Neural crest cell (in vitro differentiated cells): ENCODE results near the gene SAMD10. TPM values are rescaled to one million over a fixed set of nuclear protein-coding genes. Genes with fewer than 3 reads are reported as not detected.
A peak's percentile ranks its signal among the peaks of the same experiment; 100 is the strongest.

Experiments
- DNase-seq: peaks from one replicate; pipeline ENCODE4 v3.0.0; 2021; ENCODE audit warnings: low read depth, mixed read lengths, low spot score
- H3K27ac Mint-ChIP-seq: one replicate; pipeline ENCODE4 v1.8.0; 2021; ENCODE audit warnings: mild to moderate bottlenecking, mixed read lengths; ENCODE audit not compliant: unreplicated experiment
- H3K27me3 Mint-ChIP-seq: 2 replicates; pipeline ENCODE4 v1.8.0; 2021; ENCODE audit warnings: low read depth, mild to moderate bottlenecking, mixed read lengths
- H3K36me3 Mint-ChIP-seq: 2 replicates; pipeline ENCODE4 v1.8.0; 2021; ENCODE audit warnings: low read depth, mild to moderate bottlenecking, mixed read lengths
- H3K4me1 Mint-ChIP-seq: 2 replicates; pipeline ENCODE4 v1.8.0; 2021; ENCODE audit warnings: mixed read lengths
- H3K4me3 Mint-ChIP-seq: one replicate; pipeline ENCODE4 v1.8.0; 2021; ENCODE audit warnings: mild to moderate bottlenecking, mixed read lengths
- H3K9me3 Mint-ChIP-seq: 2 replicates; pipeline ENCODE4 v1.8.0; 2021; ENCODE audit warnings: mixed read lengths
- CTCF ChIP-seq: fragments of 200-600 bp; sonication (generic); conservative IDR thresholded peaks from 2 replicates; pipeline ENCODE4 v1.5.0; 2021; ENCODE audit warnings: antibody characterized with exemption, mild to moderate bottlenecking
- long read RNA-seq: library from polyadenylated mRNA; unstranded; transcript quantifications from one replicate; pipeline ENCODE4 v2.0.0, GENCODE V29; 2020
- total RNA-seq: library from RNA; stranded (reverse); gene quantifications from 2 replicates; pipeline ENCODE4 v1.2.1, GENCODE V29; 2021

SAMD10 gene
- total RNA-seq: 6.4 and 8.0 TPM in 2 replicates
- long read RNA-seq: 0 reads

DNA sequence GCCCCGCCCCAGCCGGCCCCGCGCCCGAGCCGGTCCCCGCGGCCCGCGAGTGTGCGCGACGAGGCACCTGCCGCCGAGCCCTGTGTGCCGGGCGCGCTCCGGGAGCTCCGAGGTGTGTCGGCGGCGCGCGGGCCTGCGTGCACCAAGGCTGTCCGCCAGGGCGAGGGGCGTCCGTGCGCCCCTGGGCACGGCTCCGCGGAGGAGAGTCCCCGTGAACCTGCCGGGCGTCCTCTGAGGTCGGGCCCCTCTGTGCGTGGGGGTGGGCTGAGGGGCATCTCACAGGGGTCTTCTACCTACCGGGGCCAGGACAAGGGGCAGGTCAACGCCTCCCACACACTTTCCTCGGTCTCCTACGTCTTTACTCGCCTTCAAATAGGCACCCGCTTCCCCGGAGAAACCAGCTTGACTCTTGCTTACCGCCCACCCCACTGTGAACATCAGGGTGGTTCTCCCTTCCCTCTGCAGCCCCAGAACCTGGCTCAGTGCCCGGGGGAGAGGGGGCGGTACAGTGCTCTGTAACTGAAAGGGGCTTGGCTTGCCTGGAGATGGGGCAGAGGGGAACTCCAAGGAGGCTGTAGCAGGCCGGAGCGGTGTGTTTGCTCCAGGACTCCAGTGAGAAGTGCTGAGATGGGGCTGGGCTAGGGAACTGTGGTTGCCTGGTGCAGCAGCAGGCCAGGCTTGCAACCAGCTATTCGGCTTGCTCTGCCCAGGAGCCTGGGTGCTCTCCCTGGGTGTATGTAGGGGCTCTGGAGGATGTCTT lies at the start of gene SAMD10:
SAMD10 (minus strand) TSS at position 86 of the 760 bp plus-strand sequence. CDS start 175 bp downstream, outside the sequence.
- no peaks in the 10 kb centered on the region for H3K9me3 Mint-ChIP-seq

GRCh38 chr20:64027981-64028685 lies 48.7 kb upstream of the SAMD10 start:
- no peak overlapping the region for H3K27ac Mint-ChIP-seq
- peaks cover 7% of the 10 kb centered on the region for H3K36me3 Mint-ChIP-seq
- H3K27me3 Mint-ChIP-seq: no peaks in the 10 kb centered on the region
- no peak for DNase-seq
- H3K4me3 Mint-ChIP-seq: no peak overlapping the region
- no peak for TF ChIP-seq CTCF
- no peaks in the 10 kb centered on the region for H3K9me3 Mint-ChIP-seq
- H3K4me1 Mint-ChIP-seq: peaks cover 4% of the 10 kb centered on the region

More for the DNA sequence above, at the start of gene SAMD10:
- Mint-ChIP-seq H3K36me3 (peaks cover 4% of the 10 kb centered on the region), H3K4me3 (peak within 1 kb of the TSS; percentile 96), H3K27ac (peak within 1 kb of the TSS; percentile 57), H3K4me1 (peaks cover 40% of the 10 kb centered on the region), H3K27me3 (no peaks in the 10 kb centered on the region)
- peak; percentile 57 for TF ChIP-seq CTCF
- DNase-seq: peak; percentile 45

GRCh38 chr20:64025826-64026412 lies 46.5 kb upstream of the SAMD10 start:
- Mint-ChIP-seq H3K27me3 (no peaks in the 10 kb centered on the region), H3K27ac (no peak overlapping the region), H3K36me3 (peaks cover 7% of the 10 kb centered on the region), H3K9me3 (no peaks in the 10 kb centered on the region), H3K4me3 (no peak overlapping the region), H3K4me1 (peaks cover 4% of the 10 kb centered on the region)
- DNase-seq: no peak
- no peak for TF ChIP-seq CTCF

DNA sequence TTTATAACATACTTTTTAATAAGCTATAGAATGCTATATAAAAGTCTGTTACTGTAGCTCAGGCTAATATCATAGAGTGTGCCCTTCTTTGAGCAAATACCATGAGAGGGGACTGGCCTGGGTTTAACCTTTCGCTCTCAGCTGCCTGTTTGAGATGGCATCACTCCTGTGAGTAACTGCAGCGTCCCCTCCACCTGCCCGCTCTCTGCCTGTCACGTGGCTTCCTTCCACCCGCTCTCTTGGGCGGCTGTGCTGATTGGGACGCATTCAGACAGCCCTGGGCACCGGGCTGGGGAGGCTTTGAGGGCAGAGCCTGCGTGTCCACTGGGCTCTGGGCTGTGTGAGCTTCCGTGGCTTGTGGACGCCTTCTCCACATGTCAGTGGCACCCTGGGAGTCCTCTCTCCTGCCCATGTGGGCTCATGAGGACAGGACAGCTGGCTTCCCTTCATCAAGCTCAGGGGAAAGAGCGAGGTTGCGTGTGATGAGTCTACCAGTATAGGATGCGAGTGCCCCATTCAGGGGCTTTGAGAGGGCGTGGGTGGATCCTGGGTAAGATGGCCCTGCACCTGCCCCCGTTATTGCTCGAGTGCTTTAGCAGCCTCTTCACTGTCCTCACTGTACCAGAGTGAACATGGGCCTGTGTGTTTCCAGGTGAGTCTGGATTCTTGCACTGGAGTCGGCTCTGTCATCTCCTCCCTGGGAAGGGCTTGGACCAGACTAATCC lies 45.8 kb upstream of the SAMD10 start:
- Mint-ChIP-seq H3K36me3 (peaks cover 7% of the 10 kb centered on the region), H3K27ac (no peak overlapping the region), H3K4me3 (no peak overlapping the region), H3K4me1 (peaks cover 4% of the 10 kb centered on the region), H3K27me3 (no peaks in the 10 kb centered on the region), H3K9me3 (no peaks in the 10 kb centered on the region)
- no peak for DNase-seq
- TF ChIP-seq CTCF: no peak
